Testis (tissue), 3 donors: Measurements from ENCODE around the gene RAB8A. TPM values are rescaled to one million over a fixed set of nuclear protein-coding genes. Genes with fewer than 3 reads are reported as not detected.
"Not testable (repeated sequence)": the region's sequence is repeated elsewhere in the genome, so short reads cannot be mapped to it uniquely, and the experiment has no call there.

Source experiments
- DNase-seq: peaks from one replicate; pipeline ENCODE4 v3.0.0-alpha.2; 2019
- H3K27ac ChIP-seq, 2 donors: fragments of 200-600 bp; sonication (generic); one replicate each; pipeline ENCODE4 v1.5.1; 2019
- H3K27me3 ChIP-seq: fragments of 200-600 bp; sonication (generic); one replicate; pipeline ENCODE4 v1.5.1; 2019
- H3K36me3 ChIP-seq: fragments of 200-600 bp; sonication (generic); one replicate; pipeline ENCODE4 v1.5.1; 2017; ENCODE audit warnings: low read depth; ENCODE audit errors: missing control alignments
- H3K4me1 ChIP-seq: fragments of 200-600 bp; sonication (generic); one replicate; pipeline ENCODE4 v1.5.1; 2019
- H3K4me3 ChIP-seq, 2 donors: fragments of 200-600 bp; sonication (generic); one replicate each; pipeline ENCODE4 v1.5.1; 2017 to 2019
- H3K9me3 ChIP-seq: fragments of 200-600 bp; sonication (generic); one replicate; pipeline ENCODE4 v1.5.1; 2017
- POLR2A ChIP-seq: fragments of 450-650 bp; IDR thresholded peaks from one replicate; pipeline ENCODE4 v1.6.1; 2017; ENCODE audit warnings: antibody characterized with exemption, mild to moderate bottlenecking, moderate library complexity
- WGBS, 2 donors: methylation state at CpG; one replicate each; pipeline ENCODE4 v1.1.5; 2018; 5-methylcytosine and 5-hydroxymethylcytosine counted together
- intact Hi-C: fragments of 100-400 bp; cut with DNase I; formaldehyde crosslinking; loops from one replicate; pipeline ENCODE4 v1.15.1; 2023; ENCODE audit warnings: low total_unique reads
- polyA plus RNA-seq: library from polyadenylated mRNA; stranded (reverse); fragments of 350-450 nt; fragmentation: Illumina TruSeq; extraction: RNeasy Lipid Tissue Mini Kit (QIAGEN cat#74804); gene quantifications from one replicate; pipeline ENCODE4 v1.2.3, GENCODE V29; 2014; ENCODE audit warnings: low read depth, low replicate concordance; ENCODE audit not compliant: insufficient read depth
- total RNA-seq, 2 donors: library from RNA; depleted of rRNA; stranded (reverse); fragments of >200 nt; gene quantifications; one replicate each; pipeline ENCODE4 v1.2.3, GENCODE V29; 2016
- TF ChIP-seq, protein P1 (sequence below), 3 experiments: fragments of 450-650 bp in 2 of 3; fragments of 200-600 bp in 1 of 3; sonication (generic) in 1 of 3; IDR thresholded peaks; one replicate each; pipeline ENCODE4 v1.5.1; 2016 to 2019; ENCODE audit warnings: antibody characterized with exemption in 3 of 3, mild to moderate bottlenecking in 2 of 3, moderate library complexity in 1 of 3

The RAB8A gene
- total and polyA plus RNA-seq, 3 donors from 2014 or later = 45.9 to 69.0 (median 63.3) TPM

- Histone ChIP-seq H3K4me3 (no peak overlapping the region), H3K4me1 (no peaks in the 10 kb centered on the region), H3K9me3 (no peaks in the 10 kb centered on the region), H3K27me3 (no peaks in the 10 kb centered on the region), H3K36me3 (no peaks in the 10 kb centered on the region), H3K27ac (no peak overlapping the region)
- 81 to 90% methylated on average over 1 of the region's 1 CpG for WGBS, 2 donors
- no peak for TF ChIP-seq POLR2A
- TF ChIP-seq, protein P1, sequence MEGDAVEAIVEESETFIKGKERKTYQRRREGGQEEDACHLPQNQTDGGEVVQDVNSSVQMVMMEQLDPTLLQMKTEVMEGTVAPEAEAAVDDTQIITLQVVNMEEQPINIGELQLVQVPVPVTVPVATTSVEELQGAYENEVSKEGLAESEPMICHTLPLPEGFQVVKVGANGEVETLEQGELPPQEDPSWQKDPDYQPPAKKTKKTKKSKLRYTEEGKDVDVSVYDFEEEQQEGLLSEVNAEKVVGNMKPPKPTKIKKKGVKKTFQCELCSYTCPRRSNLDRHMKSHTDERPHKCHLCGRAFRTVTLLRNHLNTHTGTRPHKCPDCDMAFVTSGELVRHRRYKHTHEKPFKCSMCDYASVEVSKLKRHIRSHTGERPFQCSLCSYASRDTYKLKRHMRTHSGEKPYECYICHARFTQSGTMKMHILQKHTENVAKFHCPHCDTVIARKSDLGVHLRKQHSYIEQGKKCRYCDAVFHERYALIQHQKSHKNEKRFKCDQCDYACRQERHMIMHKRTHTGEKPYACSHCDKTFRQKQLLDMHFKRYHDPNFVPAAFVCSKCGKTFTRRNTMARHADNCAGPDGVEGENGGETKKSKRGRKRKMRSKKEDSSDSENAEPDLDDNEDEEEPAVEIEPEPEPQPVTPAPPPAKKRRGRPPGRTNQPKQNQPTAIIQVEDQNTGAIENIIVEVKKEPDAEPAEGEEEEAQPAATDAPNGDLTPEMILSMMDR (IDR thresholded peaks at IDR 0.05) = no peak
- DNase-seq = no peak
- intact Hi-C loops = no loop called here
These were observed 58.4 kb downstream of the RAB8A start for GRCh38 chr19:16170134-16170533.

GRCh38 chr19:16175954-16176353 is 64.3 kb downstream of the RAB8A start:
- no peaks in the 10 kb centered on the region for H3K36me3 ChIP-seq
- H3K4me1 ChIP-seq = no peaks in the 10 kb centered on the region
- no peaks in the 10 kb centered on the region for H3K27me3 ChIP-seq
- intact Hi-C loops = no loop called here
- no peak for DNase-seq
- no peaks in the 10 kb centered on the region for H3K9me3 ChIP-seq
- H3K4me3 ChIP-seq = no peak overlapping the region
- whole genome bisulfite sequencing, 2 donors = 65 to 78% methylated on average over 2 of the region's 2 CpGs
- H3K27ac ChIP-seq = no peak overlapping the region
- TF ChIP-seq POLR2A = no peak
- TF ChIP-seq, protein P1 (IDR thresholded peaks at IDR 0.05) = no peak

DNA sequence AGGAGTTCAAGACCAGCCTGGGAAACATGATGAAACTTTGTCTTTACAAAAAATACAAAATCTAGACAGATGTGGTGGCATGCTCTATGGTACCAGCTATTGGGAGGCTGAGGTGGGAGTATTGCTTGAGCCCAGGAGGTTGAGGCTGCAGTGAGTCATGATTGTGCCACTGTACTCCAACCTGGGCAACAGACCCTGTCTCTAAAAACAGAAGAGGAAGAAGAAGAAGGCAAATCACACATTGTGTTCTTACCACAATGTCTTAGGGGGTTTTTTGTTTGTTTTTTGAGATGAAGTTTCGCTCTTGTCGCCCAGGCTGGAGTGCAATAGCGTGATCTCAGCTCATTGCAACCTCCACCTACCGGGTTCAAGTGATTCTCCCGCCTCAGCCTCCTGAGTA is 67.2 kb downstream of the RAB8A start:
- H3K4me1 ChIP-seq, H3K4me3 ChIP-seq, intact Hi-C loops, H3K36me3 ChIP-seq, H3K27ac ChIP-seq, H3K27me3 ChIP-seq, DNase-seq, H3K9me3 ChIP-seq: not testable (repeated sequence)
- WGBS, 2 donors = 83 to 91% methylated on average over 5 of the region's 5 CpGs

DNA sequence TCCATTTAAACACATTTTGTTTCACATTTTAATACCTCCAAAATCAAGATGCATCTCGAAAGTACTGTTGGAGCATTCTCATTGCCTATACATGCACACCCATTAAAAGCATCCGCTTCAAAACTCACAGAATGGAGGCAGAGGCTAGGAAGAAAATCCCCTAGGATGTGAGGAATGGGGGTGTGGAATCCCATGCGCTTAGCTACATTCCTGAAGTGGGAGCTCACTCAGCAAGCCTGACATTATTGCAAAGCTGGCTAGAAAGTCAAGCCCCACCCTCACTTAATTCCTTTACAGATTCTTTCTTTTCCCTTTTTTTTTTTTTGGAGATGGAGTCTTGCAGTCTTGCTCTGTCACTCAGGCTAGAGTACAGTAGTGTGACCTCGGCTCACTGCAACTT is 68.9 kb downstream of the RAB8A start:
- no peak for DNase-seq
- no peak overlapping the region for H3K4me3 ChIP-seq
- no peaks in the 10 kb centered on the region for H3K9me3 ChIP-seq
- H3K4me1 ChIP-seq = no peaks in the 10 kb centered on the region
- no peak for TF ChIP-seq POLR2A
- TF ChIP-seq, protein P1 (IDR thresholded peaks at IDR 0.05) = no peak
- WGBS, 2 donors = 61% methylated on average over 4 of the region's 4 CpGs
- H3K27ac ChIP-seq = no peak overlapping the region
- no peaks in the 10 kb centered on the region for H3K27me3 ChIP-seq
- H3K36me3 ChIP-seq = no peaks in the 10 kb centered on the region
- intact Hi-C loops = loop anchor here (5.0 to 10.0 kb wide), 2 partner anchors 66 to 138 kb away; partner anchors contain the start of gene RAB8A

Other genes with a start within 250 kb of the RAB8A start
- 1 to 10 TPM; 3.3 to 4.1 TPM for gene CYP4F2, start 213.8 kb upstream of the RAB8A start, total RNA-seq
- gene CYP4F2, start 213.8 kb upstream of the RAB8A start, polyA plus RNA-seq = 1.8 TPM
- 1 to 10 TPM; 2.6 to 4.3 TPM for gene CYP4F11, start 177.4 kb upstream of the RAB8A start, total RNA-seq
- 3.0 TPM for gene CYP4F11, start 177.4 kb upstream of the RAB8A start, polyA plus RNA-seq
- gene OR10H4, start 162.9 kb upstream of the RAB8A start, total RNA-seq = under 1 TPM in 1 of 2 donors, not detected in 1; 0.31 TPM
- gene OR10H4, start 162.9 kb upstream of the RAB8A start, polyA plus RNA-seq = not detected
- 100 to 1,000 TPM; 212 to 271 TPM for gene TPM4, start 35.4 kb upstream of the RAB8A start, total RNA-seq
- gene TPM4, start 35.4 kb upstream of the RAB8A start, polyA plus RNA-seq = 227 TPM
- gene HSH2D, start 31.8 kb downstream of the RAB8A start, total RNA-seq = under 1 TPM; 0.55 to 0.68 TPM
- gene HSH2D, start 31.8 kb downstream of the RAB8A start, polyA plus RNA-seq = 1.6 TPM
- gene CIB3, start 61.6 kb downstream of the RAB8A start, total RNA-seq = not detected
- 1.2 TPM for gene CIB3, start 61.6 kb downstream of the RAB8A start, polyA plus RNA-seq
- gene FAM32A, start 73.5 kb downstream of the RAB8A start, total RNA-seq = 10 to 100 TPM; 62.0 to 87.0 TPM
- 71.2 TPM for gene FAM32A, start 73.5 kb downstream of the RAB8A start, polyA plus RNA-seq
- 100 to 1,000 TPM; 134 to 145 TPM for gene AP1M1, start 86.0 kb downstream of the RAB8A start, total RNA-seq
- gene AP1M1, start 86.0 kb downstream of the RAB8A start, polyA plus RNA-seq = 172 TPM
- gene KLF2, start 212.9 kb downstream of the RAB8A start, total RNA-seq = 10 to 100 TPM; 42.4 to 74.9 TPM
- gene KLF2, start 212.9 kb downstream of the RAB8A start, polyA plus RNA-seq = 40.2 TPM